ENCODE data around the gene FADD.
"Not testable (repeated sequence)": the region's sequence is repeated elsewhere in the genome, so short reads cannot be mapped to it uniquely, and the experiment has no call there.

FADD gene

DNA sequence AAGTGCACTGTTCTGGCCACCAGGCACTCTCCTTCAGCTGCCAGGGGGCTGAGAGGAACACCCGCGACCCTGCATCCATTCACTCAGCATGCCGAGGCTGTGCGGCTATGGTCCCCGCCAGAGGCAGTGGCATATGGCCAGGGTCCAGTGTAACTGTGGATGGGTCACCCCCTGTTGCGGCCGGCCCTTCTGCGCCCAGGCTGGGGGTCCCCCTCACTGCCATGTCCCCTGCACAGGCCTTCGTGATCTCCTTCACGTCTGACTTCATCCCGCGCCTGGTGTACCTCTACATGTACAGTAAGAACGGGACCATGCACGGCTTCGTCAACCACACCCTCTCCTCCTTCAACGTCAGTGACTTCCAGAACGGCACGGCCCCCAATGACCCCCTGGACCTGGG, 20.8 kb upstream of the FADD start:
- no peak for DNase-seq (ENCODE audit: low read depth)

DNA sequence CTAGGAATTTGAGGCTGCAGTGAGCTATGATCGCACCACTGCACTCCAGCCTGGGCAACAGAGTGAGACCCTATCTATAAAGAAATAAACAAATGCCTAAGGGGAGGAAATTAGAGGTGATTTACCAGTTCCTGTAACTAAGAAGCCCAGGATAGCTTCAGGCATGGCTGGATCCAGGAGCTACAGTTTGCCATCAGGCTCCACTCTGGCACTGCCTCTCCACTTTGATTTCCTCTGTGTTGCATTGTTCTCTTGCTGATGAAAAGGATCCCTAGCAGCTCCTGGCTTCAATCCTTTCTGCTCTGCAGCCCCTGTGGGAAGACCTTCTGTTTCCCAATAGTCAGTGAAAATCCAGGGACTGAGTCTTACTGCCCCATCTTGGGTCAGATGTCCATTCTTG, 20.1 kb upstream of the FADD start:
- DNase-seq (ENCODE audit: low read depth): no peak

DNA sequence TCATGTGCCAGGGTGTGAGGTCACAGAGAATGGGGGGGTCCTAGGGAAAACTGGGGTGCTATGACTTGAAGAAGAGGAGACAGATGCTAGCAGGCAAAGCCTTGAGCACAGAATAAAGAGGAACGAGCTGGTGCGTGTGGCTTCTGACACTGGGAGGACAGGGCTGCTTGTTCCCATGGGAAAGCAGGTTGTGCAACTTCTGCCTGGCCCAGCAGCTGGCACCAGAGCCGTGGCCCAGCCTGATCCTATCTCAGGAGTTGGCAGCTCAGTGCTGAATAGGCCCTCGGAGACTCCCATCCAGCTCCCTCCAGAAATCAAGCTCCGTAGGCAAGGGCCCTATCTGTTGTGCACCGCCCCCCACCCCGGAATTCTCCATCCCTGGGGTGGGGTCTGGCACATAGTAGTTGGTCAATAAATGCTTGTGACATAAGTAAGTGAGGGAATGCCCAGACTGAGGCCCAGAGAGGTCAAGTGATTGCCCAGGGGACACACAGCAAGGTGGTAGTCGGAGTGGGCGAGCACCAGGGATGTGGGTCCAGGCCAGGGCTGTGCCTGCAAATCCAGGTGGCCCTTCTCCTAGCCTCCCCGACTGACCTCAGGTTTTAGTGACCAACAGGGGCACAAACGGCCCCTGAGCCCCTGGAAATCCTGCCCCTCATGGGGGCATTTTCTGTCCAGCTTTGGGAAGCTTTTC, 19.5 kb upstream of the FADD start:
- no peak for DNase-seq (ENCODE audit: low read depth)

DNA sequence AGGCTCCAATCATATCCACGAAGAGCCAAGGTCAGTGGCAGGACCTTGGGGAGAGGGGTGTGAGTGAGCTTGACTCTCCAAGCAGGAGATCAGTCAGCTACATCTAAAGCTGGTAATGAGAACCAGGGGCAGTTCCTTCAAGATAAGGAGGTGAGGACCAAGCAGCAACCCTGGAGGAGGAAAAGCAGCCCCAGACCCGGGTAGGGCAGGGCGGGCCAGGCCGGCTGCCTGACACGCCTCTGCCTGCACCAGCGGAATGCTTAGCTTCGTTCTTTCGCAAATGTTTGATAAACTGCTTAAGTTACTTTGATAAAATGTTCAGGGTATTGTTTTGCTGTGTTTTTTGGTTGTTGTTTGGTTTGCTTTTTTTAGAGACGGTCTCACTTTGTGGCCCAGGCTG, 18.7 kb upstream of the FADD start:
- no peak for DNase-seq (ENCODE audit: low read depth)

DNA sequence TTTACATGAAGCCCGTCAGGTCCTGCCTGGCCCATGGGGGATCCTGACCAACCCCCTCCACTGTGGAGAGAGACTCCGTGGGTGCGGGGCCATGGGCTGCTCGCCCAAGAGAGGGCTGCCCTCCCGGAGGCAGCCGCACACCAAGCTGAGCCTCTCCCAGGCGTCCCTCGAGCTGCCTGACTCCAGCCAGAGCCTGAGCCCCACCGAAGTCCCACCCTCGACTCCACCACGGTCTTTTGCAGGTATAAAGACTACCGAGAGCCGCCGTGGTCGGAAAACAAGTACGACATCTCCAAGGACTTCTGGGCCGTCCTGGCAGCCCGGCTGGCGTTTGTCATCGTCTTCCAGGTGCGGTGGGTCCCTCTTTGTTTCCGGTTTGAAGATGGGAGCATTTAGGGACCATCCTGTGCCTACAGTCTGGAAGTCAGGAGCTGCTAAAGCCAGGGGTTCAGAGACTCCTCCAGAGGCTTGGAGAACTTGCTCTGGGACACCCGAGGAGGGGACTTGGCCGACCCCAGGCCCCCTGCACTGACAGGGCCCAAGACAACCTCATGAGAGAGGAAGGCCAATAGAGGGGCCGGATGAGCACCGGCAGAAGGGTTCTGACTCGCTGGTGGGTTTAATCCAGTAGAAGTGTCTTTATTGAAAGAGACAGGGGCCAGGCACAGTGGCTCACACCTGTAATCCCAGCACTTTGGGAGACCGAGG, 17.6 kb upstream of the FADD start:
- no peak for DNase-seq (ENCODE audit: low read depth)

DNA sequence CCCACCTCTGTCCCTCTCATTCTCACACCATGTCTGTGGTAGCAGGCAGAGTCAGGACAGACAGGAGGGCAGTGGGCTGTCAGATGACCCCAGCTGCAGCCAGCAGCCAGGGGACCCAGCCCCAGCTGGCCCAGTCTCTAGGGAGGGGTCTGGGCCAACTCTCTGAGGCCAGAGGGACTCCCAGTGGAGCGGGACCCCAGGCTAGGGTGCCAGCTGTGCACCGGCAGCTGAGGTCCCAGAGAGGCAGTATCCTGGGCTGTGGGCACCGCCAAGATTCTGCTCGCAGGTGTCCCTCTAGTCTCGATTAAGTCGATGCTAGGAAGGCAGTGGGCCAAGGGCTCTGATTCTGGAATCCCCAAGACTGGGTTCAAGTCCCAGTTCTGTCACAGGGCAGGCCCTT, 16.7 kb upstream of the FADD start:
- no peak for DNase-seq (ENCODE audit: low read depth)

DNA sequence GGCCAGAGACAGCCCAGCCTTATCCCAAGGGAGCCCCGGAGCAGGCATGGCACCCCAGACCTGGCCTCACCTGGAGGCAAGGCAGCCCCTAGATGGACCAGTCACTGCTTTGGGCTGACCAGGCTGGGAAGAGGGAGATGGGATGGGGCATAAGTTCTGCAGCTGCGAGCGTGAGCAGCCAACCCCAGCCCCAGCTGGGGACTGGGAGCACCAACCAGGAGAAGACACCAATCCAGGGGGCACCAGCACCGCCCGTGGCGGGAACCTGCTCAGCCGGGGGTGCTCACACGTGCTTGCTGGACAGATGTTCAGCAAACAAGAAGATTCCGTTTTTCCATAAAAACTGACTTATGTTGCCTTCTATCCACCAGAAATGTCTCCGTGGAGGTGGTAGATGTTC, 16.2 kb upstream of the FADD start:
- no peak for DNase-seq (ENCODE audit: low read depth)

DNA sequence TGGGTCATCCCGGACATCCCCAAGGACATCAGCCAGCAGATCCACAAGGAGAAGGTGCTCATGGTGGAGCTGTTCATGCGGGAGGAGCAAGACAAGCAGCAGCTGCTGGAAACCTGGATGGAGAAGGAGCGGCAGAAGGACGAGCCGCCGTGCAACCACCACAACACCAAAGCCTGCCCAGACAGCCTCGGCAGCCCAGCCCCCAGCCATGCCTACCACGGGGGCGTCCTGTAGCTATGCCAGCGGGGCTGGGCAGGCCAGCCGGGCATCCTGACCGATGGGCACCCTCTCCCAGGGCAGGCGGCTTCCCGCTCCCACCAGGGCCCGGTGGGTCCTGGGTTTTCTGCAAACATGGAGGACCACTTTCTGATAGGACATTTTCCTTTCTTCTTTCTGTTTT, 15.3 kb upstream of the FADD start:
- DNase-seq (ENCODE audit: low read depth): no peak

DNA sequence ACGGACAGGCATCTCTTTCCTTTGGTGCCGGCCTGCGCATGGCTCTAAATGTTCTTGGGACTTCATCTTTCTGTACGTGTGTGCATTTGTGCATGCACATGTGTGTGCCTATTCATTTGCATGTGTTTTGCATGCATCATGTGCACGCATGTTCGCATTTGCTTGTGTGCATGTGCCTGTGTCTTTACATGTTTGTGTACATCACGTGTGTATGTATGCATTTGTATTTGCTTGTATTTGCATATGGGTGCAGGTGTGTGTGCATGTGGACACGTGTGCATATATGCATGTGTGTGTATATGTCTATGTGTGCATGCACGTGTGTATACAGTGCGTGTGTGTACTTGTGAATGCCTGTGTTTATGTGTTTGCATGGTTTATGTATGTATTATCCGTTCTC, 13.5 kb upstream of the FADD start:
- DNase-seq (ENCODE audit: low read depth): no peak

DNA sequence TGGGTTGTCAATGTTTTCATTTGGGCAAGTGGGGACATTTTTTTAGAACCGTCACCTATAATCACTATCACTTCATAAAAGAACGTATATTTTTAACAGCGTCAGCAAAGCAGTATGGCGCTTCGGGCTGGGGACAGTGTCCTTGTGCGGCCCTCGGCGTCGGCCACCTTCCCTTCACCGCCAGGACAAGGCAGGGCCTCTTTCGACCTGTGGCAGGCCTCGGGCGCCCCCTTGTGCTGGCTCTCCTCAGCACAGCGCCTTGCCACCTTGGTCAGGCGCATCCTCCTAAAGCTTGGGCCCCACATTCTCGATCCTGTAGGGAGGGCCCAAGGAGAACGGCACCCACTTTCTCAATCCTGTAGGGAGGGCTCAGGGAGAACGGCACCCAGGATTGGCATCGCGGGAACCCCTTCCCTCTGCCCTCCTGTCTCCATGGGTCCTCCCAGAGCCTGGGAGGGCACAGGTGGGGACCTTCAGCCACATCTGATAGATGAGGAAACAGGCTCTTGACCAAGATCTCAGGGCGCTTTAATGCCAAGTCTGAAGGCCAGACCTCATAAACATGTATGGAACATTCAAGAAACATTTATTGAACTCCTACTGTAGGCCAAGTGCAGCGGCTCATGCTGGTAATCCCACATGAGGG, 11.5 kb upstream of the FADD start:
- DNase-seq (ENCODE audit: low read depth): peak; percentile 42

DNA sequence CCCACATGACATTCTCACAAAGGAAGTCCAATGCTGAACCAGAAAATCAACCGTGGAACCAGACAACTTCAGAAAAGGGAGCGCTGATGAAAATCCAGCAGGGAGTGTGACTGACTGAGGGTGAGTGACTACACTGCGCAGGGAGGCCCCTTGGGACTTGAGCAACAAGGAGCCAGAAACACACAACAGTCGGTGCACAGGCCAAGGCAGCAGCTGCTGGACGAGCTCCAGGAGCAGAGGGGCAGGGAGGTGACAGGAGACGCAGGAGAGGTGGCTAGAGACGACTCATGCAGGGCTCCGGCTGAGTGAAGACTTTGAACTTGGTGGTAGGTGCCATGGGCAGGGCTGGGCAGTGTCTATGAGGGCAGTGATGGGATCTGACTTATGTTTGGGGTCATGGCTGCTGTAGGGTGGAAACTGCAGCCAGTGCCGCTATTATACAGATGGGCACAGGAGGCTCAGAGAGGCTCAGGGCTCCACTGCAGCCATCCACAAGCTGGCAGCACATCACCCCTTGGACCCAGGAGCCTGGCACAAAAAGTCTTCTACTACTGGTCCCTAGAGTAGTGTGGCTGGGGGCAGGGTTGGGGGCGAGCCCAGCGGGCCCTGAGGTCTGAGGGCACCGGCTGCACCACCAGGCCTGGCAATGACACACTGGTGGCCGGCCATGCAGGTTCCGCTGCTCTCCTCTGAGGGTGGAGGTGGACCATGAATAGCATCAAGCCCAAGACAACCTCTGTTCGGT, 10.3 kb upstream of the FADD start:
- no peak for DNase-seq (ENCODE audit: low read depth)

DNA sequence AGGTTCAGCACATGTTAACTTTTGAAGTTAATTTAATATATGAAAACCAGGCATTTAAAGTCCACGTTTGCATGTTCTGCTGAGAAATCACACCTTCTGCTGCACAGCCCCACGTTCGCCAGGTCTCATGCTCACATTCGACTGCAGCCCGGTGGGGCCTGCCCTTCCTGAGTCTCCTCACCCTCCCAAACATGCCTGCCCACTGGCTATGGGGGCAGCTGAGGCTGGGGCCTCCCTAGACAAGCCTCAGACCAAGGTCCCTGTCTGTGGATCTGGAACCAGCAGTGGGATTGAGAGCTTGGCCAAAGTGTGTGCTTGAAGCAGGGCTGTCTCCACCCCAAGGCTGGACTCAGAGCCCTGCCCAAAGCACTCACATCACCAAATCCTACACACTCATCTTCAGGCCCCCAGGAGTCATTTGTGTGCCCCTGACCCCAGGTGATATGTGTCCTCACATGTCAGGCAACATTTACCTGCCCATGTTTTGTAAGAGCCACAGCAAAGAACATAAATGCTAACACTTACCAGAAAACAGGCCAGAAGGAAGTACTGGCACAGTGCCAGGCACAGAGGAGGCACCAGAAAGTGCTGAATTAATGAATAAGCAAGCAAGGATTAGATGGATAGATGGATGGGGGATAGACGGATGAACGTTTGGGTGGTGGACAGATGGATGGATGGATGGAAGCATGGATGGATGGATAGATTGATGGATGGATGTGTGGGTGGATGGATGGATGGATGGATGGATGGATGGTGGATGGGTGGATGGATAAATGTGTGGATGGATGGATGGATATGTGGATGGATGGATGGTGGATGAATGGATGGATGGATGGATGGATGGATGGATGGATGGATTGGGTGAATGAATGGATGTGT, 9.4 kb upstream of the FADD start:
- no peak for DNase-seq (ENCODE audit: low read depth)

DNA sequence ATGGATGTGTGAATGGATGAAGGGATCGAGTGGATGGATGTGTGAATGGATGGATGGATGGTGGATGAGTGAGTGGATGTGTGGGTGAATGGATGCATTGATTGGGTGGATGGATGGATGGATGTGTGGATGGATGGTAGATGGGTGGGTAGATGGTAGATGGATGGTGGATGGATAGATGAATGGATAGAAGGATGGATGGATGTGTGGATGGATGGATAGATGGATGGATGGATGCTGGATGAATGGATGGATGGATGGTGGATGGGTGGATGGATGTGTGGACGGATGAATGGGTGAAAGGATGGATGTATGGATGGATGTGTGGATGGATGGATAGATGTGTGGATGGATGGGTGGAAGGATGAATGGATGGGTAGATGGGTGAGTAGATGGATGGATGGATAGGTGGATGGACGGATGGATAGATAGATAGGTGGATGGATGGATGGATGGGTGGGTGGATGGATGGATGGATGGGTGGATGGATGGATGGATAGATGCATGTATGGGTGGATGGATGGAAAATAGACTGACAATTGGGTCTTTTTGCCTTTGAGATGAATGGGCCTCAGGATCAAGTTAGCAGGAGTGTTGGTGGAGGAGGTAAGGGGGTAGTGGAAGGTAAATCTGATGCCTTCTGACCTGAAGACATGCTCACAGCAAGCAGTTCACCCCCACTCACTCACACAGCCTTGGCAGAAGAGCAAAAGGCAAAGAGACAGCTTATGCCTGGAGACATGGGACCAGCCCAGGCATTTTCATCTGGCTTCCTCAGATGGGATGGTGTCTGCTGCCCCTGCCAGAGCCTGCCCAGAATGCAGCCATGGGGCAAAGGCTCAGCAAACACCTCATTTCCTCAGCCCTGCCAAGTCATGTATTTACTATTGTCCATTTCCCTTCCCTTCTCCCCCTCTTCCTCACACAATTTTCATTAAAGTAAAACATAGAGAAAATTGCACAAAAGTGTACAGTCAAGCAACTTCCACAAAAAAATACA, 8.0 kb upstream of the FADD start:
- no peak for DNase-seq (ENCODE audit: low read depth)

DNA sequence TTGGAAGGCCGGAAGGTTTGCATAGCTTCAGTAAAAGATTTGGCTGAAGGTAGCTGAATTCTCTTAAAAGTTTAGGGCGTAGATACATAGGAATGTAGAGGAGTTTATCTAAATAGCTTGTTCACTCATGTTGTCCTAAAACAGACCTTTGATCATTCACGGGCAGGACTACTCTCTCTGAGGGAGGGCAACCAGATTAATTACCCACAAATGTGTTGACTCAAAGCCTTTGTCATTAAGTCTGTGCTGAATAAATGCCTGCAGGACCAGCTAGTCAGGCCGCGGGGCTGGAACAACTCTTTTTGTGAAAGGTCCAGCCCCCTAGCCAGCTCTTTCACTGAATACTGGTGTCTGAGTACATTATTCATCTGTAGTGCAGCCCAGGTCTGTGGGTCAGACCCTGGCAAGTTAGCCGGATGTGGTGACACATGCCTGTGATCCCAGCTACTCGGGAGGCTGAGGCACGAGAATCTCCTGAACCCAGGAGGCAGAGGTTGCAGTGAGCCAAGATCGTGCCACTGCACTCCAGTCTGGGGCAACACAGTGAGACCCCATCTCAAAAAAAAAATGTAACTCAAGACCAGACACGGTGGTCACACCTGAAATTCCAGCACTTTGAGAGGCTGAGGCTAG, 2.8 kb upstream of the FADD start:
- no peak for DNase-seq (ENCODE audit: low read depth)

DNA sequence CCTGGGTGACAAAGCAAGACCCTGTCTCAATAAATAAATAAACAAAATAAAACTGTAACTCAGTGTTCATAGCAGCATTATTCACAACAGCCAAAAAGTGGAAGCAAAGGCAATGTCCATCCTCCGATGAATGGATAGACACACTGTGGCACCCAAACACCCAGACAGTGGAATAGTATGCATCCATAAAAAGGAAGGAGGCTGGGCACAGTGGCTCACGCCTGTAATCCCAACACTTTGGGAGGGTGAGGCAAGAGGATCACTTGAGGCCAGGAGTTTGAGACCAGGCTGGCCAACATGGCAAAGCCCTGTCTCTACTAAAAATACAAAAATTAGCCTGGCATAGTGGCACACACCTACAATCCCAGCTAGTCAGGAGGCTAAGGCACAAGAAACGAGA, 2.0 kb upstream of the FADD start:
- not testable (repeated sequence) for DNase-seq (ENCODE audit: low read depth)

DNA sequence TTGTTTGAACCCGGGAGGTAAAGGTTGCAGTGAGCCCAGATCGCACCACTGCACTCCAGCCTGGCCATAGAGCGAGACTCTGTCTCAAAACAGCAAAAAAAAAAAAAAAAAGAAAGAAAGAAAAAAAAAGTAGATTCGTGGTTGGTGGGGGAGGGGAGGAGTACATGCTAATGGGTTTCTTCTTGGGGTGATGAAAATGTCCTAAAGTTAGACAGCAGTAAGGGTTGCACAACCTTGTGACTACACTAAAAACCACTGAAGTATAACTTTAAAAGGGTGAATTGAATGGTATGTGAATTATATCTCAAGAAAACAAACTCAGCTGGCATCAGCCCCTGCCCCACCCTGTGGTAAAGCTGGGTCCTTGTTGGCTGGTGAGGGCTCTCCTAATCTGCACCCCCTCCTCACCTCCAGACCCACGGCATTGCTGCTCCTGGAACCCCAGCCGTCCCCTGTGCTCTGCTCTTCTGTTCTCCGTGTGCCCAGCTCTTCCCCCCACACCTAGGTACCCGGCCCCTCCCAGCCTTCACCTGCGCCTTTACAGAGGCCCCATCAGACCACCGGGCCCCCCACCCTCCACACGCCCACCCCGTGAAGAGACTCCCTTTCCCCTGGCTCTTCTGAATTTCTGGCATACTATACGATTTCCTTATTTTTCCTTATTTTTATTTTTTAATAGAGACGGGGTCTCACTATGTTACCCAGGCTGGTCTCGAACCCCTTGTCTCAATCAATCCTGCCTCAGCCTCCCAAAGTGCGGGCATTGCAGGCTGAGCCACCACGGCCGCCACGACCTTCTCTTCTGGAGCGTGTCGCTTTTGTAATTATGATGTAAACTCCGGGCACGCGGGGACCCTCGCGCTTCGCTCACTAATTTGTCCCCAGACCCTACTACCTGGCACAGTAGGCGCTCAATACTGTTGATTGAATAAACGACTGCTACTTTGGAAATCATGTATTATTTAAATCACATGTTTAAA, 924 bp upstream of the FADD start:
- no peak for DNase-seq (ENCODE audit: low read depth)

DNA sequence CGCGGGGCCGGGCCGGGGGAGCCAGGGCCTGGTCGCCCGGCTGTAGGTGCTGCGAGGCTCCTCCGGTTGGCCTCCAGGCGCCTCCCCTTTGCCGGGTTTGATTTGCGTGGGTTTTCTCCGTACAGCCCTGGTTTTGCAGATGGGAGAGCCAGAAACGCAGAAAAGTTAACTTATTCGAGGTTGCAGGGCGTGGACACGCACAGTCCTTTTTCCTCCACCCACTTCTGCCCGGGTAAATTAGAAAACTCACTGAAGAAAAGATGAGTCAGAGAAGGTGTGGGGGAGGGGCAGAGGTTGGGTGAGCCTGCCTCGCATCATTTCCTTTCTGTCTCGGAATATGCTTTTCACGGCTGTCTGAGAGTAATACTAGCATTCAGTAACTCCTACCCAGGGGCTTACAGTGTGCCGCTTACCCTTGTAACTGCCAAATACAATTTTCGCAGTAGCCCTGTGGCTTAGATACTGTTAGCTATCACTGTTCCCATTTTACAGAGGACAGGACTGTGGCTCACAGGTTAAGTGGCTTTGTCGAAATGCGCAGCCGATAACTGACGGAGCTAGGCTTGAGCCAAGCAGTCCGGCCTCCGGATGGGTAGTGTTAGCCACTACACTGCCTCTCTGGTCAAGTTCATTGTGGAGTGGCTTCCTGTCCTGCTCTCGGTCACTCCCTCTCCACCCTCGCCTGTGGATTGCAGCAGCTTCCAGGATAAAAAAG, 812 bp downstream of the FADD start:
- DNase-seq (ENCODE audit: low read depth): peak; percentile 90

DNA sequence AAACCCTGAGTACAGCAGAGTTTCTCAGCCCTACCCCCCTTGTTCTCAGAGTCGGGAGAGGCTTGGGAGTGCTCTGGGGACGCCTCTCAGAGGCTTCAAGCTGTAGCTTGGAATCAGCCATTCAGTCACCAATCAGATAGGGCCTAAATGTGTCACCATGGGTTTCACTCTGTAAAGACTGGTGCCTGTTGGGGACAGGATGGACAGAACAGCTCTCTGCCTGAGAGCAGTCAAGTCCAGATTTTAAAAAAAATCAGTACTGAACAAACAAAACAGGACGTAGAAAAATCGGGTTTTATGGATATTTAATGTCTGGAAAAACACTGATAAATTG, 1.3 kb downstream of the FADD start:
- DNase-seq (ENCODE audit: low read depth): no peak
